WERI-Rb-1 (cell line): ENCODE data around the gene STPG1.

Experiments used
- DNase-seq: peaks from one replicate; pipeline ENCODE4 v3.0.0-alpha.2; 2020
- H3K27ac ChIP-seq: fragments of 250-450 bp; sonication (Bioruptor Pico); 2 replicates; pipeline ENCODE4 v1.5.1; 2020; ENCODE audit warnings: mild to moderate bottlenecking, moderate library complexity
- H3K27me3 ChIP-seq: fragments of 250-450 bp; sonication (Bioruptor Pico); 2 replicates; pipeline ENCODE4 v1.5.1; 2021; ENCODE audit warnings: mild to moderate bottlenecking, low read depth, moderate library complexity; ENCODE audit not compliant: insufficient read depth, severe bottlenecking
- H3K36me3 ChIP-seq: fragments of 250-450 bp; sonication (Bioruptor Pico); 2 replicates; pipeline ENCODE4 v1.5.1; 2020; ENCODE audit warnings: mild to moderate bottlenecking, moderate library complexity
- H3K4me3 ChIP-seq: 2 replicates; pipeline ENCODE4 v1.5.1; 2011; ENCODE audit warnings: low read depth, mild to moderate bottlenecking, control low read depth, low read length
- H3K9me3 ChIP-seq: fragments of 250-450 bp; sonication (Bioruptor Pico); 2 replicates; pipeline ENCODE4 v1.5.1; 2021; ENCODE audit warnings: mild to moderate bottlenecking, moderate library complexity; ENCODE audit not compliant: severe bottlenecking
- TF ChIP-seq, protein P1 (sequence below): IDR thresholded peaks from 2 replicates; pipeline ENCODE4 v1.5.1; 2011; ENCODE audit warnings: low read depth, mild to moderate bottlenecking, control low read depth, inconsistent platforms, low read length

Gene STPG1

DNA sequence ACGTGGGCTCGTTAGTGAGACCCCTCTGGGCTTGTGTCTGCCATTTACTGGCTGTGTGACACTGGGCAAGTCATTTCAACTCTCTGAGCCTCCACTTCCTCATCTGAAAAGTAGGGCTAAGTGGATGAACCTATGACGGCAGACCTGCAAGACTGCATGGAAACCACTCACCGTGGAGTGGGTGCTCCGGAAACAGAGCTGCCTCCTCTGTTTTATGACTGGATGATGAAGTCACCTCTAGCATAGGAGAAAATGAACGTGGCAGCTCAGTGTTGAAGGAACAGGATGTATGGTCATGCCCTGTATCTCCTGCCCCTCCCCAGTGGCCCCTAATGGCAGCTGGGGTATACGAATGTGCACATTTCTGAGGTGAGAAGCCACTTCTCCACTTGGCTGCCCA, 40.5 kb downstream of the STPG1 start:
- 0 out of 2 replicates have a peak, but pooled peaks cover 3% of the 10 kb centered on the region for H3K36me3 ChIP-seq
- TF ChIP-seq, protein P1, sequence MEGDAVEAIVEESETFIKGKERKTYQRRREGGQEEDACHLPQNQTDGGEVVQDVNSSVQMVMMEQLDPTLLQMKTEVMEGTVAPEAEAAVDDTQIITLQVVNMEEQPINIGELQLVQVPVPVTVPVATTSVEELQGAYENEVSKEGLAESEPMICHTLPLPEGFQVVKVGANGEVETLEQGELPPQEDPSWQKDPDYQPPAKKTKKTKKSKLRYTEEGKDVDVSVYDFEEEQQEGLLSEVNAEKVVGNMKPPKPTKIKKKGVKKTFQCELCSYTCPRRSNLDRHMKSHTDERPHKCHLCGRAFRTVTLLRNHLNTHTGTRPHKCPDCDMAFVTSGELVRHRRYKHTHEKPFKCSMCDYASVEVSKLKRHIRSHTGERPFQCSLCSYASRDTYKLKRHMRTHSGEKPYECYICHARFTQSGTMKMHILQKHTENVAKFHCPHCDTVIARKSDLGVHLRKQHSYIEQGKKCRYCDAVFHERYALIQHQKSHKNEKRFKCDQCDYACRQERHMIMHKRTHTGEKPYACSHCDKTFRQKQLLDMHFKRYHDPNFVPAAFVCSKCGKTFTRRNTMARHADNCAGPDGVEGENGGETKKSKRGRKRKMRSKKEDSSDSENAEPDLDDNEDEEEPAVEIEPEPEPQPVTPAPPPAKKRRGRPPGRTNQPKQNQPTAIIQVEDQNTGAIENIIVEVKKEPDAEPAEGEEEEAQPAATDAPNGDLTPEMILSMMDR, result no peak
- no peak overlapping the region for H3K4me3 ChIP-seq
- peak overlapping the region; percentile 61 for H3K27ac ChIP-seq
- DNase-seq, result no peak
- H3K9me3 ChIP-seq, result no peaks in the 10 kb centered on the region
- H3K27me3 ChIP-seq, result no peaks in the 10 kb centered on the region

DNA sequence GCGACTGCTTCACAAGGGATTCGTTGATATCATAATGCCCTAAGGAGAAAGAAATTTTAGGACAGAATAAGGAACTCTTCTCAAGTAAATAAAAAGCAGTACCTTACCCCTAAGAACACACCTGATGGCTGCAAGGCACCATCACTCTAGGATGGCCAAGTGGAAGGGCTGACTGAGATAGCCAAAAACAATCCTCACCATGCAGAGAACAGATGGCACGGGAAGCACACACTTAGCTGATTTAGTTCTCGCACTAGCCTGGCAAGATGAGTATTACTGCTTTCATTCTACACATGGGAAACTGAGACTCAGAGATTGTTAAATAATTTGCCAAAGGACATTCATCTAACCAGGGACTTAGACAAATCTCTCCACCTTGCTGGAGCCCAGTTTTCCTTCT, 43.8 kb downstream of the STPG1 start:
- Histone ChIP-seq H3K27ac (no peak overlapping the region), H3K9me3 (no peaks in the 10 kb centered on the region), H3K36me3 (peaks cover 3% of the 10 kb centered on the region; the same call in 1 of the 2 replicates), H3K27me3 (no peaks in the 10 kb centered on the region), H3K4me3 (no peak overlapping the region)
- TF ChIP-seq, protein P1, result no peak
- no peak for DNase-seq

DNA sequence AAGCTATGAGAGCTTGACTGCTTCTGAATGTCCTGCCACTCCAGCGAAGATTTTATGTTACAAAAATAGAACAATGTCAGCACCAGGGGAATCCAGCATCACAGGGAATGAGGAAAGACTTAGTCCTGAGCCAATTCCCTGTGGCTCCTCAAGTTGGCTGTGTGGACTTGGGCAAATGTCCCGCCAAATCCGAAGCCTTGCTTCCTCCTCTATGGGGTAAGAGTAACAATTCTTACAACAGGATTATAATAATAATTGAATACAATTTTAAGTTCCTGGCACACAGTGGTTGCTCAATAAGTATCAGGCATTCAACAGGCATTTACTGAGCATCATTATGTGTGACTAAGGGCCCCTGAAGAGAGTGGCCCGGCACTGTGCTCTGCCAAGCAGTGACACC, 44.4 kb downstream of the STPG1 start:
- TF ChIP-seq, protein P1, result no peak
- H3K9me3 ChIP-seq, result no peaks in the 10 kb centered on the region
- no peak overlapping the region for H3K27ac ChIP-seq
- no peak for DNase-seq
- H3K36me3 ChIP-seq, result peaks cover 3% of the 10 kb centered on the region; the same call in 1 of the 2 replicates
- H3K27me3 ChIP-seq, result no peaks in the 10 kb centered on the region
- H3K4me3 ChIP-seq, result no peak overlapping the region

DNA sequence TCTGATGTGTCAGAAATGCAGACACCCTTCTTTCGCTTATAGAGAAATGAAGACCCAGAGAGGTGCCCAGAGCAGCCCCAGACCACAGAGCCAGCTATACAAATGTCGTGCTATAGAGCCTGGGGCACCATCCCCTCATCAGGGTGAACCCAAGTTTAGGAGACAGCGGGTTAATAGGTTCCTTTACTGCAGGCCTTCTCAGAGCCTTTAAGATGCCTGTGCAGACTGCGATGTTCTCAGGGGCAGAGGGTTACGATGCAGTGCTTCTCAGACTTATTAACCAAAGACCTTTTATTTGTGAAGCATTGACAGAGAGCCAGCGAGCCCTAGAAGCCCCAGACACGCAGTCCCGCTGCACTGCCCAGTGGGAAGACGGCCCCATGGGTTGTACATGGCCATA, 46.9 kb downstream of the STPG1 start:
- no peak overlapping the region for H3K27ac ChIP-seq
- no peaks in the 10 kb centered on the region for H3K27me3 ChIP-seq
- H3K36me3 ChIP-seq, result peaks cover 3% of the 10 kb centered on the region; the same call in 1 of the 2 replicates
- no peak overlapping the region for H3K4me3 ChIP-seq
- TF ChIP-seq, protein P1, result no peak
- no peaks in the 10 kb centered on the region for H3K9me3 ChIP-seq
- DNase-seq, result no peak

DNA sequence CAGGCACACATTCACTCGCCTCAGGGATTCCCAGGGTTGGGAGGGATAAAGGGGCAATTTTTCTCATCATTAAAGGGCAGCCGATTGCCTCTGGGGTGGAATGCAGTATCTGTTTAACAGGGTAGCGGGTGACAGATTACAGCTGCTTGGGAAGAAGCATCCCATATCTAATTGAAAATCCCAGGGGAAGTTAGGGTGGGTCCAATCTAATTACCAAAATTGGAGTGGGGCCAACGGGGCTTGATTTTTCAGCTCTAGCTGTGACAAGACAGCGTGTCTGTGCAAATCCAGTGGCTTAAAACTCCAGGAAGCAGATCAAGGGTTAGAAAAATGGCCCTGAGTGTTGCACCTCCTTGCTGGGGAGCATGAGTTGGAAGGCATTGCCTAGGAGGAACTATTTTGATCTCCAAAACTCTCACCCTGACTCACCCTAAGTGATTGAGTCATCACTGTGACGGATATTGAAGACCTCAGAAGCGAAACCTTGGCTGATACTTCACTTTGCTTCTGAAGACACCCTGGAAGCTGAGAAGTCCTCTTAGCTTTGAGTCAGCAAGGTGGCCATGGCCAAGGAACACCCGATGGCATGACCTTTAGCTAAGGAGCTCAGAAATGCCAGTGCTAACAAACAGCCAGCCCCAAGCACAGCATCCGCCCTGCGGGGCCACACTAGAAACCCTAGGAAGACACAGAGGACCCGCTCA, 48.5 kb downstream of the STPG1 start:
- Histone ChIP-seq H3K27ac (no peak overlapping the region; the same call in 1 of the 2 replicates), H3K36me3 (peaks cover 3% of the 10 kb centered on the region; the same call in 1 of the 2 replicates), H3K4me3 (no peak overlapping the region), H3K9me3 (no peaks in the 10 kb centered on the region), H3K27me3 (no peaks in the 10 kb centered on the region)
- TF ChIP-seq, protein P1, result no peak
- DNase-seq, result peak; percentile 30

DNA sequence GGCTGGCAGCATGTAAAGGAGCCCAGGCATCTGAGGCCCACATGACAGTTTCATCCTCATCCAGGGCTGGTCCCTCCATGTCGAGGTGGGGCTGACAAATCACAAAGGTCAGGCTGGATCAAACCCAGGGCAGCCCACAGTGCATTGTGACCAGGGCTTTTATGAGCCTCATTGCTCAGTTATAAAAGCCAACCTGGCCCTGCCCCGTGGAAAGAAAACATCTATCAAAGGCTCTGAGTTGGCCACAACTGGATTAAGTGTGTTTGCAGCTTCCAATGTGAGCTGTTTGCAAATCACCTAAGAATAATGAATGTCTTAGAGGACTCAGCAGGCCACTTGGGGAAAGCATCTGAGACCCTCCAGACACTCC, 49.0 kb downstream of the STPG1 start:
- TF ChIP-seq, protein P1, result no peak
- H3K27ac ChIP-seq, result no peak overlapping the region; the same call in 1 of the 2 replicates
- H3K27me3 ChIP-seq, result no peaks in the 10 kb centered on the region
- H3K36me3 ChIP-seq, result peaks cover 3% of the 10 kb centered on the region; the same call in 1 of the 2 replicates
- H3K9me3 ChIP-seq, result no peaks in the 10 kb centered on the region
- no peak for DNase-seq
- H3K4me3 ChIP-seq, result no peak overlapping the region
